ENCODE results near the gene HES7. TPM values are rescaled to one million over a fixed set of nuclear protein-coding genes. Genes with fewer than 3 reads are reported as not detected.

The HES7 gene
- total and polyA plus RNA-seq, 9 of the 15 experiments (the other 6 are each of a cell fraction or from before 2014, with no cell fraction given) = 0.03 to 1.7 (median 0.14) TPM; not detected in 1

DNA sequence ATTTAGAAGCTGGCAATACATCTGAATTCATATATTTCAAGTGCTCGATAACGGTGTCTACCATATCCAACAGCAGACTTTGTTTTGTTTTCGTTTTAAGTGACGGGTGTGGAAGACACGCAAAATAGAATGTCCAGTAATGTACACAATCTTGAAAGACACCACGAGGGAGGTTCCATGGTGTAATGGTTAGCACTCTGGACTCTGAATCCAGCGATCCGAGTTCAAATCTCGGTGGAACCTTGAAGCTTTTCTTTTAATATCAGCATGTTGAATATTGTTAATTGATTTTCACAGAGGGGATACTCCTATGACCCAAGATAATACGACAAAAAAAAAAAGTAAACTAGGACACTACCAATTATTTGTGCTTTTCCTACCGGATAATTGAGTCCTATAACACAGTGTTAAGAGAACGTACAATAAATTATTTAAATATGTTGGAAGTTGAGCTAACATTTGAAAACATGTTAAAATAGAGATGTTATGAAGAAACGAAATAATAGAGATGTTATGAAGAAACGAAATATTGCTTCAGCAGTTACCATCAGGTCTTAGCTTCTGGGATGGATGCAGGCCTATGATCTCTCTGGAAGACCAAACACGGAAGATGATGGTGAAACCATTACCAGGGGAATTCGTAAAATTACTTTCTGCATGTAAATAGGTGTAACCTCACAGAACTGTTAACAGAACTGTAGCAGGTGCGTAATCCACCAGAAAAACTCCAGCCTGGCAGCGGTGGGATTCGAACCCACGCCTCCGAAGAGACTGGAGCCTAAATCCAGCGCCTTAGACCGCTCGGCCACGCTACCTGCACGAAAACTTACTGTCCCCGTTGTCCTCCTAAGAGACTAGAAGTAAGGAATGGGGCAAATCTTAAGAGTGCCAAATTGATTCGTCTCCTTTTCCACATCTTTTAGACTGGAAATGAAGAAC lies 4.1 kb downstream of the HES7 start (continued):
- TF ChIP-seq MNT (conservative IDR thresholded peaks at IDR 0.05) = peak; percentile 28 to 42; a peak in 2 of 4 replicates
- no peak for TF ChIP-seq BMI1 (IDR thresholded peaks at IDR 0.05; ENCODE audit: low read length)
- TF ChIP-seq ZNF280B (CRISPR knock-in tag; IDR thresholded peaks at IDR 0.05) = no peak
- TF ChIP-seq HMBOX1 (IDR thresholded peaks at IDR 0.05) = peak; percentile 81
- peak; percentile 72 to 98; a peak in 3 of 4 replicates for TF ChIP-seq TBL1XR1 (IDR thresholded peaks at IDR 0.05; ENCODE audit: low read length in 2 of 2)
- peak; percentile 73; the same call in 1 of the 2 replicates for TF ChIP-seq ZNF274 (IDR thresholded peaks at IDR 0.05; ENCODE audit: borderline replicate concordance, low read depth, low read length)
- TF ChIP-seq NFIC (IDR thresholded peaks at IDR 0.05) = peak; percentile 66
- 0 out of 2 replicates have a peak, but pooled peaks have one; percentile 31 for TF ChIP-seq ZNF644 (tag; IDR thresholded peaks at IDR 0.05; ENCODE audit: low read depth)
- no peak for TF ChIP-seq CBFA2T3 (IDR thresholded peaks at IDR 0.05)
- TF ChIP-seq GATAD2B (IDR thresholded peaks at IDR 0.05; ENCODE audit: borderline replicate concordance) = peak; percentile 67
- peak; percentile 71; the same call in 1 of the 2 replicates for TF ChIP-seq EP300 (IDR thresholded peaks at IDR 0.05; ENCODE audit: low read length)
- peak; percentile 57; the same call in 1 of the 2 replicates for TF ChIP-seq CHD2 (IDR thresholded peaks at IDR 0.05; ENCODE audit: low read depth, low read length)
- peak; percentile 13; the same call in 1 of the 2 replicates for TF ChIP-seq MTA3 (IDR thresholded peaks at IDR 0.05; ENCODE audit: borderline replicate concordance)
- peak; percentile 62; the same call in 1 of the 2 replicates for TF ChIP-seq ZNF407 (IDR thresholded peaks at IDR 0.05; ENCODE audit: low read depth)
- no peak for TF ChIP-seq MED1 (CRISPR knock-in tag; IDR thresholded peaks at IDR 0.05; ENCODE audit: borderline replicate concordance)

Data from K562 (cell line).